Mucosa of rectum (tissue), 2 donors: ENCODE data around the gene TUBA1A.
"Not testable (repeated sequence)": the region's sequence is repeated elsewhere in the genome, so short reads cannot be mapped to it uniquely, and the experiment has no call there.

Experiments
- H3K27ac ChIP-seq, 2 donors: one replicate each; pipeline ENCODE4 v1.7.0; 2013; ENCODE audit warnings: inconsistent platforms in 2 of 2, low read depth in 2 of 2, low read length in 2 of 2
- H3K27me3 ChIP-seq, 2 donors: one replicate each; pipeline ENCODE4 v1.7.0; 2013; ENCODE audit warnings: low read length in 2 of 2; ENCODE audit not compliant: control insufficient read depth in 2 of 2, insufficient read depth in 2 of 2
- H3K36me3 ChIP-seq, 2 donors: one replicate each; pipeline ENCODE4 v1.7.0; 2013; ENCODE audit warnings: low read length in 2 of 2; ENCODE audit not compliant: control insufficient read depth in 2 of 2, insufficient read depth in 2 of 2
- H3K4me1 ChIP-seq, 2 donors: one replicate each; pipeline ENCODE4 v1.7.0; 2013; ENCODE audit warnings: low read length in 2 of 2, mild to moderate bottlenecking in 1 of 2; ENCODE audit not compliant: control insufficient read depth in 2 of 2, insufficient read depth in 2 of 2
- H3K4me3 ChIP-seq, 2 donors: one replicate each; pipeline ENCODE4 v1.7.0; 2013; ENCODE audit warnings: low read length in 2 of 2
- H3K9ac ChIP-seq, 2 donors: one replicate each; pipeline ENCODE4 v1.7.0; 2013; ENCODE audit warnings: low read length in 2 of 2, low read depth in 1 of 2, mild to moderate bottlenecking in 1 of 2
- H3K9me3 ChIP-seq, 2 donors: one replicate each; pipeline ENCODE4 v1.7.0; 2013; ENCODE audit warnings: low read length in 2 of 2; ENCODE audit not compliant: control insufficient read depth in 2 of 2
- donor health status: healthy.
- donor health status: Normal muscosa, but diverticular disease.

The TUBA1A gene

DNA sequence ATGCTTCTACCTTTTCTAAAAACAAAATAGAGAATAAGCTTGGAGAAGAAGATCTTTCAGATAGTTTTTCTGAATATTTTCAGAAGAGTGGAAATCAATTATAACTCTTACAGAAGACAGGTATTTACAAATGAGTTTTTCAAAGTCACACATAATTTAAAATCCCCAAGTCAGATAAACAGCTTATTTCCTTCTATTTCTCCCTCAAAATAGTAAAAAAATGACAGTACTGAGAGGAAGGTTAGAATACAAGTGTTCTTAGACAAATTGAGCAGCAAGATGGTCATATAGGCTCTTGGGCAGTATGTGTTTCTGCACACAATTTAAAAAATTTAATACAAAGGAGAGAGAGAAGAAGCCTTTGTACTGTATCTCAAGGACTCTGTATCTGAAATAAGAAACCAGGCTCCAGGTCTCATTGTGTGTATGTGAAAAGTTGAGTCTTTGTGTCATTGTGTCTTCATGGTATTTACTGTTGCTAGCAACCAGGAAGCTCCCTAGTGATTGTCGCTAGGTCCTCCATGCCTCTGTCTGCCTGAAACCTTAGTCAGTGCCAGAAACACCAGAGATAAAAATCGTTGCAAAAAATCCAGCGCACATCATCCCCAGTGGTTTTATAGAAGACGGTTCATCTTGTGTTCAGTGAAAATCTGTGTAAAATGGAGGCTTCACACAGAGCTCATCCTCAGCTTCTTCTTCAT lies 12.9 kb upstream of the TUBA1A start:
- Histone ChIP-seq H3K4me1 (peaks cover 6 to 10% of the 10 kb centered on the region in 2 donors), H3K9ac (no peak overlapping the region), H3K4me3 (no peak overlapping the region), H3K27ac (peak overlapping the region in 1 of 2 donors; percentile 24), H3K9me3 (no peaks in the 10 kb centered on the region), H3K36me3 (no peaks in the 10 kb centered on the region), H3K27me3 (no peaks in the 10 kb centered on the region)

DNA sequence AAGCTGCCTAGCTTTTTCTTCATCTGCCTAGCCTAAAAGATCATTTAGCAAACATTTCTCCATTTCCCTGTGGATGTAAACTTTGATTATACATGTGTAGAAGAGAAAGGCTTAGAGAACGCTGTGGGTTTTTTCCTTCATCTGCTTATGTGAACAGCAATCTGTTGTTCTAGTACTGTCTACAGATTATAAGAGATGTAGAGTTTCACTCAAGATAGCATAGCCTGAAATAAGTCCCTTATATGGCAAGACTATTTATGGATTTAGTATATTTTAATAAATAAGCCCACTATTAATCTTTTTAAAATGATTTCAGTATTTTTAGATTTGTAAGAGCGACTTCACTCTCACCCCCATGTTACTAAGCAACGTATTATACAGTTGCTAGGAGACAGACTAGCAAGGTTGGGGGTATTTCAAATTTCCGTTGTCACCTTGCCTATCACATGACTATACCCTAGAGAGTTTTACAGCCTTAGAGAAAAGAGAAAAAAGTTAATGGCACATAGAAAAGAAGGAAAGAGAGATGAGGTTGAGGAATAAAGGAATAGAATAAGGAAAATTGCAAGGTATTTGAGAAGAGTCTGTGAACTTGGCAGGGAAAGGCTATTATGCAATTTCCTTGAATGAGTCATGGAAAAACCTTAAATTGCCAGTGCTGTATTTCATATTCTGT lies 12.2 kb upstream of the TUBA1A start:
- H3K9me3 ChIP-seq, result no peaks in the 10 kb centered on the region
- peak overlapping the region in 1 of 2 donors; percentile 24 for H3K27ac ChIP-seq
- H3K4me1 ChIP-seq, result peaks cover 6 to 10% of the 10 kb centered on the region in 2 donors
- no peaks in the 10 kb centered on the region for H3K27me3 ChIP-seq
- no peak overlapping the region for H3K4me3 ChIP-seq
- H3K36me3 ChIP-seq, result no peaks in the 10 kb centered on the region
- no peak overlapping the region for H3K9ac ChIP-seq

DNA sequence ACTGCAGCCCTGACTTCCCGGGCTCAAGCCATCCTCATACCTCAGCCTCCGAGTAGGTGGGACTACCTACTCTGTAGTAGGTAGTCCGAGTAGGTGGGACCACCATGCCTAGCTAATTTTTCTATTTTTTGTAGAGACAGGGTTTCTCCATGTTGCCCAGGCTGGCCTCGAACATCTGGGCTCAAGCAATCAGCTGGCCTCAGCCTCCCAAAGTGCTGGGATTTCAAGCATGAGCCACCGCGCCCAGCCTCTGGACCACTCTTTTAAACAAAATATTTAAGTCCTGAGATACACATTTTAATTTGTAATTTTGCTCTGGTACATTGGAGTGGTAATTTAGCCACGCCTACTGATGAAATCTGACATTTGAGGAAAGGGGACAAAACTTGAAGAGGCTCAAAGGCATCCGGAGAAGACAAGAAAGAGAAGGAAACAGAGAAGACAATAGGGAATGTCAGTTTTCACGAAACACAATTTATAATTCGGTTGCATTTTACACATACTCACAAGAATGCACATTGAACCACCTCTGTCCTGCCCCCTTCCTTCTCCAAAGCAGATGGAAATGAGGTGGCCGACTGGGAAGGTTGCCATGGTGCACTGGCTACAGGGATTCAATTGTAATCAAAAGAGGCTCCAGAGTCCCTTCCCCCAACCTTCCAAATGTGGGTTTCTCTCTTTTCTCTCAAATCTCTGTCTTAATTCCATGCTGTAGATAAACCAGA lies 9.7 kb upstream of the TUBA1A start:
- no peaks in the 10 kb centered on the region for H3K9me3 ChIP-seq
- no peaks in the 10 kb centered on the region for H3K27me3 ChIP-seq
- H3K4me3 ChIP-seq, result no peak overlapping the region
- H3K27ac ChIP-seq, result no peak overlapping the region
- no peak overlapping the region for H3K9ac ChIP-seq
- peaks cover 6 to 10% of the 10 kb centered on the region in 2 donors for H3K4me1 ChIP-seq
- no peaks in the 10 kb centered on the region for H3K36me3 ChIP-seq

DNA sequence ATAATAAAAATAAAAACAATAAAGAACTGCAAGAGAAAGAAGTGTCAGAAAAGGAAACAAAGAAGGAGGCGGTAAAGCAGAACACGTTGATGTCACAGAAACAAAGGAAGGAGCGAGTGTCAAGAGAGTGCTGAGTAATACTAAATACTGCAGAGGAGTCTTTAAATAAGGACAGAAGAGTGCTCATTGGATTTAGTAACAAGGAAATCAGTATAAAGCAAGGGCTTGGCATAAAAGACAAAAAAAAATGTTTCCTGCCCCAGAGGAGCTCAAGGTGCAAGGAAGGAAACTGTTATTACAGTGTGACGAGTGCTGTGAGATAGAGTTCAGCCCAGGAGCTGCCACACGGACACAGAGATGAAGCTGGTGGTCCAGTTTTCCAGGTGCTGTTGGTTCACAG lies 8.4 kb upstream of the TUBA1A start:
- Histone ChIP-seq H3K4me3 (no peak overlapping the region), H3K36me3 (no peaks in the 10 kb centered on the region), H3K9ac (no peak overlapping the region), H3K4me1 (peaks cover 6 to 10% of the 10 kb centered on the region in 2 donors), H3K27ac (no peak overlapping the region), H3K9me3 (no peaks in the 10 kb centered on the region), H3K27me3 (no peaks in the 10 kb centered on the region)

DNA sequence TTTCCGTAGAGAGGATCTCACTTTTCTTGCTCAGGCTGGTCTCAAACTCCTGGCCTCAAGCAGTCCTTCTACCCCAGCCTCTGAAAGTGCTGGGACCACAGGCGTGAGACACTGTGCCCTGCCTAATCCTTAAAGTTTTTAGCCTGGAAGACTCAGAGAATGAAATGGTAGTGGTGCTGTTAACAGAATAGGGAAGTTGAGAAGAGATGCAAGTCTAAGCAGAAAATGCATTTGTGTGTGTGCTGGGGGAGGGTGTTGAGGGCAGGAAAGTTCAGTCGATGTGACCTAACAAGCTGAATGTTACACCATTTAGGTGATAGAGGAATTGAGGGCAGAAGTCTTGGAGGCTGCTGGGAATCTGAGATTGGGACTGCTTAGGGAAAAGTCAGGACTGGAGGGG lies 6.9 kb upstream of the TUBA1A start:
- no peak overlapping the region for H3K27ac ChIP-seq
- no peak overlapping the region for H3K9ac ChIP-seq
- H3K4me3 ChIP-seq, result no peak overlapping the region
- no peaks in the 10 kb centered on the region for H3K9me3 ChIP-seq
- H3K27me3 ChIP-seq, result no peaks in the 10 kb centered on the region
- H3K4me1 ChIP-seq, result no peaks in the 10 kb centered on the region
- no peaks in the 10 kb centered on the region for H3K36me3 ChIP-seq

DNA sequence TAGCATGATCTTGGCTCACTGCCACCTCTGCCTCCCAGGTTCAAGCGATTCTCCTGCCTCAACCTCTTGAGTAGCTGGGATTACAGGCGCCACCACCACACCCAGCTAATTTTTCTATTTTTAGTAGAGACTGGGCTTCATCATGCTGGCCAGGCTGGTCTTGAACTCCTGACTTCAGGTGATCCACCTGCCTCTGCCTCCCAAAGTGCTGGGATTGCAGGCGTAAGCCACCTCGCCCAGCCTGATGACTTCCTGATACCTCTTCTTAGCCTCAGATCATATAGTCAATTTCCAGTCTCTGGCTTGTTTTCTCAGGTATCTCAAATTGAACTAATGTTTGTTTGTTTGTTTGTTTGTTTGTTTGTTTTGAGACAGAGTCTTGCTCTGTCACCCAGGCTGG lies 4.9 kb upstream of the TUBA1A start:
- not testable (repeated sequence) for H3K36me3 ChIP-seq, H3K27ac ChIP-seq, H3K27me3 ChIP-seq, H3K4me3 ChIP-seq, H3K4me1 ChIP-seq, H3K9ac ChIP-seq, H3K9me3 ChIP-seq

DNA sequence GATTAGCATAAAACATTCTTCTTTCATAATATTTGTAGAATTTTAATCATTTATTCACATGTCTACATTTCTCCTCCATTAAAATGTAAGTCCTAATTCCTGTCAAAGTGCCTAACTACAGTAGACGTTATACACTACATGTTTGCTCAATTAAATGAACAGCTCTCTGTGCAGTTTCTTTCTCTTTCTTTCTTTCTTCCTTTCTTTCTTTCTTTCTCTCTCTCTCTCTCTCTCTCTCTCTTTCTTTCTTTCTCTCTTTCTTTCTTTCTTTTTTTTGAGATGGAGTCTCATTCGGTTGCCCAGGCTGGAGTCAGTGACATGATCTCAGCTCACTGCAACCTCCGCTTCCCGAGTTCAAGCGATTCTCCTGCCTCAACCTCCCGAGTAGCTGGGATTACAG lies 2.6 kb upstream of the TUBA1A start:
- H3K4me3 ChIP-seq, H3K36me3 ChIP-seq, H3K27ac ChIP-seq, H3K9ac ChIP-seq, H3K27me3 ChIP-seq, H3K9me3 ChIP-seq, H3K4me1 ChIP-seq: not testable (repeated sequence)

DNA sequence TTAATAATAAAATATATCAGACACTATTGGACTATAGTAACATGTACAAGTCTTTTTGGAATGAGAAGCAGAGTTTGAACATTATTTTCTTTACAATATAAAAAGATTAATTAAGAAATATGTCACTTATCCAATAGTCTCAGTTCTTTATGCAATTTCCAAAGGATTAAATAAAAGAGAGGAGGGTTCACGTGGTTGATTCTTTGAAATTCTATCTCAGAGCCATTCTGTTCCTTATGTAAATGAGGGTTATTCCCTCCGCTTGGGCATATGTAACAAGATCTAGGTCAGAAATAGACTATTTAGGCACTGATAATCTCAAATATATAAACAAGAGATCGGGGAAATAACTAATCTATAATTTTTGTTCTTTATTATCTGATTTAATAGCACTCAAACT lies 2.1 kb upstream of the TUBA1A start:
- no peak overlapping the region for H3K9ac ChIP-seq
- H3K27ac ChIP-seq, result no peak overlapping the region
- no peaks in the 10 kb centered on the region for H3K9me3 ChIP-seq
- no peaks in the 10 kb centered on the region for H3K36me3 ChIP-seq
- peaks cover 0 to 4% of the 10 kb centered on the region in 2 donors for H3K4me1 ChIP-seq
- H3K27me3 ChIP-seq, result no peaks in the 10 kb centered on the region
- H3K4me3 ChIP-seq, result no peak overlapping the region

DNA sequence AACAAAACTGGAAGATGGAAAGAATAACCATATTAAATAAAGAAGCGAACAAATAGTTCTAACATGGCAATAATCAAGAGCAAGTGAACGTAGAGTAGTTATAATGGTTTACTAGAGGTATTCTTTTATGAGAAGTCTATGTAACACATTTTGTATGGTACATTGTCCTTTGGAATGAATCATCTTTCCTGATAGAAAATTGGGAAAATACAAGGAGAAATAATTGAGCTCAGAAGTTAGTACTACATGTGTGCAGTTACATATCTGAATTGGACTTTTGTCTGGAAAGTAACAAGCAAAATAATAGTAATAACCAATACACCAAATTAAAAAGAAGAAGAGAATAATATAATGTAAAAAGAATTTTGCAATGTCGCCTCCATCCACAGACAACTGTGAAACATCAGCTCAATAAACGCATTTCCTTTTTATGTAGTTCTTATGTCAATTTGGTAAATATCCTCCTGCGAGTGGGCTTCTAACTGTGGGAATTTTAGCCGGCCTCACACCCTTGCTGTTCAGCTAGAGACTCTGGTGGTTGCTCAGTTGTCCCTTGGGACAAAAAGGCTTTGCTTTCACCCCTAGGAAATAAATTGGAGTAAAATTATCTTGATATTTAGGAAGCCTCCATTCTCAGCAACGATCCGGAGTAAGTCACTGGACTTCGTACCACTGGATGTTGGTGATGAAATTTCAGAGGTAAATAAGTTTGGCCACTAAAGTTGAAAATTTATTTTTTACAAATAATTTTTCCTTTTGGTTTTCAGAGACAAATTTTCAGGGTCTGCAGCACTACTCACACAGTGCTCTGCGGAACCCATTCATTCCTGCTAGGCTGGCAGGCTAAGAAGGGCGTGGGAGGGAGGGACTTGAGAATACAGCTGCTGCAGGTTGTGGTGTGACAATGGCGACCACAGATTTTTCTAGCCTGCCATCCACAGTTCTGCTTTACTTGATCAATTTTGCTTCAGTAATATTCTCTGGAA lies 1.1 kb upstream of the TUBA1A start:
- no peaks in the 10 kb centered on the region for H3K9me3 ChIP-seq
- peak overlapping the region; percentile 89 to 97 for H3K27ac ChIP-seq
- H3K36me3 ChIP-seq, result peaks cover 0 to 2% of the 10 kb centered on the region in 2 donors
- peak overlapping the region; percentile 74 to 85 for H3K4me3 ChIP-seq
- peaks cover 0 to 4% of the 10 kb centered on the region in 2 donors for H3K4me1 ChIP-seq
- H3K27me3 ChIP-seq, result no peaks in the 10 kb centered on the region
- H3K9ac ChIP-seq, result peak overlapping the region; percentile 85
